ENCODE data around the gene SPATS1.

Gene SPATS1, protein sequence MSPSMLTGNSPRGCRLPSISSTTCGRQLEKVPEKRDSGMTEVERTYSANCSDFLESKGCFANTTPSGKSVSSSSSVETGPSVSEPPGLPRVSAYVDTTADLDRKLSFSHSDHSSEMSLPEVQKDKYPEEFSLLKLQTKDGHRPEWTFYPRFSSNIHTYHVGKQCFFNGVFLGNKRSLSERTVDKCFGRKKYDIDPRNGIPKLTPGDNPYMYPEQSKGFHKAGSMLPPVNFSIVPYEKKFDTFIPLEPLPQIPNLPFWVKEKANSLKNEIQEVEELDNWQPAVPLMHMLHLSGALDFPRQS

DNA sequence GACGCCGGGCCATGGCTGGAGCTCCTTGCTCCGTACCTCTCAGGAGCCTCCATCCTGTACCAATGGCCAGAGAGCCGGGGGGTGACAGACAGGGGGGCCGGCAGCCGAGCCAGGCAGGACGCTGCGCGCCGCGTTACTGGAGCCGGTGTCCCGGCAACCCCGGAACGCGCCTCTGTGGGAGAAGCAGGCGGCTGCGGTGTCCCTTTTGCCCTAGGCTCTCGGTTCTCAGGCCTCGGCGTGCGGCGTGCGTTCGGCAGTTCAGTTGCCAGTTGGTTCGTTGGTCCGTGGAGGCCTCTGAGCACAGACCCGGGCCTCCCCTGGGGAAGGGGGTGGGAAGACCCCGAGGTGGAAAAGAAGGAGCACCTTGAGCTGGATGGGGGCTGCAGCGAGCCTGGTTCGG lies at the start of gene SPATS1:
SPATS1 (plus strand) TSS at position 162 of the 400 bp plus-strand sequence. CDS start 446 bp downstream, outside the sequence.
- DNase-seq: no peak

DNA sequence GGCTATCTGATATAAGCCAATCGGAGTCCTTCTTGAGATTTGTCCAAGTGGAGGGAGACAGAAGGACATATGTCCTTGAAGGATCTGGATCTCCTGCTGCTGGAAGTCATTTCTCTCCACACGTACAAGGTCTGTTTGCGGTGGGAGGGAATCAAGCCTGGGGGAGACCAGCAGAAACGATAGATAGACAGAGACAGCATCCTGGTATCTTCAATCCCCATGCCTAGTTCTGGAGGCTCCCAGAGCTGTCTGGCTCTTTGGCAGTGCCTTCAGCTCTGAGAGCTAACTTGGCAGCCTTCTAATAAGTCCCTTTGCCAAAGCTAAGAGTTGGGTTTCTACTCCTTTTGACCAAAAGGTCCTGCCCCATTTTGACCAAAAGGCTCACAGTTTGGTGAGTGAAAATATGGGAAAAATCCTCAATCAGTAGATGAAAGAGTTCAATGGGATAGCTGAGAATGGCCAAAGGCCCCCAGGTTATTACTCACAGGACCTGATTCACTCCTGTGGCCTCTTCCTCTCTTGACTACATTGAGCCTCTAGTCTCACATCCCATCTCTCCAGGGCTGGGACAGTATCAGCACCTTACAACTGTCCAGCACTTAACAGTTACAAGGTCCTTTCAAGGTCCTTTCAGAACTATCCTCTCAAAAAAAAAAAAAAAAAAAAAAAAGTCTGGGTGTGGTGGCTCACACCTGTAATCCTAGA lies 49.6 kb upstream of the SPATS1 start:
- DNase-seq: no peak

DNA sequence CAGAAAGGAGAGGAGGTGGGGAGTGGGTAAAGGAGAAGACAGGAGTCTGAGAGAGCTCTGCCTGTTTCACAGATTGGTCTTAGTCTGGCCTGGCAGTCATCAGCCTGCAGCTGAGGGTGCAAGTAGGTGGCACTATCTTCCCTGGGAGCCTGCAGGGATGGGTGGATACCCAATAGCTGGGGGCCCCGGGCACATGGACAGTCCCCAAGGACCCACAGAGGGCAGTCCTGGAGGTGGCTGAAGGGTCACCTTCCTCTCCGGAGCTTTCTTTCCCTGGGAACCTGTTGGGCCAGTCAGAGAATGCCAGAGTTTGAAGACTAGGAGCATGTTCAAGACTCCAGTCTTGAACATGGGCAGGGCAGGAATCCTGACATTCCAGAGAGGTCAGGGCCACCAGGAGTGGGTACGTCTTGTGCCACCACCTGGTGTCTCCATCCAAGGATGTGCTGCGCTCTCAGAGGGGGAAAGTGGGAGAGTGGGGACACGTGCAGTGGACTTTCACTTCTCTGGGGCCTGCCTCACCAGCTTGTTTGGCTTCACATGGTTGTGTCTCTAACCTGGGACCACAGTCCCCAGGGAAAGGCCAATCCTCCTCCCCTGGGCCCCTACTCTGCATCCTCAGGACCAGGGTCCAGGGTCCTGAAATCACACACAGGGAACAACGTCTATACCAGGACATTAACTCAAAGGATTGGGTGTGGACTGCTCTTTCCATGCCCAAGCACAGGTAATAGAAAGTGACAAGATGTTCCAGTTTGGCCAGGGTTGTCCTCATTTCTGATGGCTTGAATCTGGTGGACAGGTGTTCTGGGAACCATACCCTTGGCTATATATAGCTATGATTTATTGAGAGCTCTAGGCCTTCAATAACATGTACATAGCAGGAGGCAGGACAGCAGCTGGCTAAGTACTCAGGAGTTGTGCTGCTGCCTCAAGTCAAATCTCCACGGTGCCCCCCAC lies 47.3 kb upstream of the SPATS1 start:
- peak in 1 of 6 experiments; percentile 4 for DNase-seq

- peak; percentile 14 to 64 (median 39) for DNase-seq
Observed at GRCh38 chr6:44297063-44298038, 45.1 kb upstream of the SPATS1 start.

DNA sequence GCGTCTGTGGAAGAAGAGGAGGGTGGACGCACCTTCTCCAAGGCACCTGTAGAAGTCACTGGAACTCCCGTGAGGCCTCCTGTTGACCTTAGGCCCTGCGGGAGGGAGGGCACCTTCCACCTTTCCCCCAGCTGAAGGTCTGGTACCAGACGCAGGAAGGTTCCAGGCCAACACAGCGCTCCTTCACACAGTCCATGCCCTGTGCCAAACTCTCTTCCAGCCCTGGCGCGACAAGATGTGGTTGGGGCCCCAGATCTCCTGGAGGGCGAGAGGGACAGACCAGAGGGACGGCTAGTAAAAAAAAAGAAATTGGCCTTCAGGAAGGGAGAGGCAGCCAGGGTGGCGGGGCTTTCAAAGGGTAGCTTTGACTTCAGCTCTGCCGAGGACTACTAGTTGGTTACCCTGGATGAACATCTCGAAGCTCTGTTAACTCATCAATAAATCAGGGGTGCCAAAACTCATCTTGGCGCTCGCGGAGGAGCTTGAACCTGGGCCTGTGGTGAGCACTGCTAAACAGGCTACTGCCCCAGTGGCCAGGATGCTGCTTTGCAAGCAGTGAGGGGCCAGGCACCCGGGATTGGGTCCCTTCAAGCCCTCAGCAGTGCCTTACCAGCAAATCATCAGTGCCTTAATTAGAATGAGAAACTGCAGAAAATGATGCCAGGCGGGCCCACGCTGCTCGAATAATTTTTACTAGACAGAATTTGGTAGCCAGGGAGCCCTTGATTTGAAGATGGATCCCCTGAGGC lies 44.2 kb upstream of the SPATS1 start:
- DNase-seq: no peak

- no peak for DNase-seq
Observed at GRCh38 chr6:44298864-44299263, 43.6 kb upstream of the SPATS1 start.

GRCh38 chr6:44300292-44300823 lies 42.1 kb upstream of the SPATS1 start:
- DNase-seq: no peak

DNA sequence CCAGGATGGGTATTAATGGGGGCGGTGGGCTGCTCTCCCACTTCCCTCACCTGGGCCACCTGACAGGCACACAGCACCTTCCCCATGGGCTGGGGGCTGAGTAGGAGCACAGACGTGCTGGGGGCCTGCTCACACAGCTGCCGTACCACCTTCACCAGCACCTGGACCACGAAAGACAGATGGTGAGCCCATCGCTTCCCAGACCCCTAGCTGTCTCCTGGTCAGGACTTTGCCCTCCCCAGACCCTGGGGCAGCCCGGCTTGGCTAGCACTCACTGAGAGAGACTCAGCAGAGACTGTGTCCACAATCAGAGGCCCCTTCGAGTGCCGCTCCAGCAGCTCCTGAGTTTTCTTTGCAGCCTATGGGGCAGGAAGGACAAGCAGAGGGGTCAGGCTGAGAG lies 41.3 kb upstream of the SPATS1 start:
- DNase-seq: no peak

DNA sequence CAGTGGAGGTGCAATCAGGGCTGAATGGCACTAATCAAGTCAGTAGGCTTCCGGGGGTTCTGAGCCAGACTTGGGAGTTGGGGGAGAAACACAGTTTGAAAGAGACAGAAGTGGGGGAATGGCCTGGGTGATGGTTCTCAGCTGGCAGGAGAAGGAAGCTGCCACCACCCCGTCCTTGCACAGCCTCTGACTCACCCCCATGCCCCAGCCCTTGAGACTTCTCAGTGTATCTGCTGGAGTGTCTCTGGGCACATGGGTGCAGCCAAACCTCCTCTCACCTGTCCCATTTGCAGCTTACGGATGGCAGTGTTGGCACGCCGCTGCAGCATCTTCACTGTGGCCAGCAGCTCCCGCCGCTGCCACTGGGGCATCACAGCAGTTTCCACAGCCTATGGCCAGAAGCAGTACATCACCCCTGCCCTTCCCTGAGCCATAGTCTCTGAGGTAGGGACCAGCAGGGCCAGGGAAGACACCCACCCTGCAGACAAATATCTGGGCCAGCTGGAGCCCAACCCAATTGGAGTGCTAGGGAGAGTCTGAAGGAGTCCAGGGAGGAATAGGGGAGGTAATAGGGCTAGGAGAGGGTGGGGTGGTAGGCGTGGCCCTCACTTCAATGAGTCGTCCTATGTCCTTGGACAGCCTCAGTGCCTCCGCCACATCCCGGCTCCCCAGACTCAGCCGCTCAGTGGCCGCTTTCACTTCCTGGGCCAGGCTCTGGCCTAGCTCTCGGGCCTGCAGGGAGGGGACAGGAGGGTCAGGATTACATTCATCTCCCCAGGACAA lies 40.5 kb upstream of the SPATS1 start:
- no peak for DNase-seq

- DNase-seq: no peak
Observed at GRCh38 chr6:44302856-44303255, 39.6 kb upstream of the SPATS1 start.

DNA sequence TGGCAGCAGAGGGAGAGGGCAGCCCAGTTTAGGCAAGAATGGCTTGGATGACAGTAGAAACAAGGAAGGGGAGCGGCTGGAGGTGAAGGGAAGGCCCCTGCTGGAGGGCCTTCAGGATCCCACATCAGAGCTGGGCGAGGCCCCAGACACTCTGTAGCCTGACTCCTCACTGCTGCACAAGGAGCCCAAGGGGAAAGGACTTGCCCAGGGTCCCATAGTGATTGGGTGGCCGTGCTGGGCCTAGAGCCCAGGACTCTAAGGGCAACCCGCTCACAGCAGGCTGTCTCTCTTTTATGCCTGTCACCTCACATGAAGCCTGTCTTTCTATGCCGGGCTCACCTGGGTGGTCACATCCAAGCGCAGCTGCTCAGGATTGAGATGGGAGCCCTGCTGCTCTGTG lies 38.6 kb upstream of the SPATS1 start:
- no peak for DNase-seq

DNA sequence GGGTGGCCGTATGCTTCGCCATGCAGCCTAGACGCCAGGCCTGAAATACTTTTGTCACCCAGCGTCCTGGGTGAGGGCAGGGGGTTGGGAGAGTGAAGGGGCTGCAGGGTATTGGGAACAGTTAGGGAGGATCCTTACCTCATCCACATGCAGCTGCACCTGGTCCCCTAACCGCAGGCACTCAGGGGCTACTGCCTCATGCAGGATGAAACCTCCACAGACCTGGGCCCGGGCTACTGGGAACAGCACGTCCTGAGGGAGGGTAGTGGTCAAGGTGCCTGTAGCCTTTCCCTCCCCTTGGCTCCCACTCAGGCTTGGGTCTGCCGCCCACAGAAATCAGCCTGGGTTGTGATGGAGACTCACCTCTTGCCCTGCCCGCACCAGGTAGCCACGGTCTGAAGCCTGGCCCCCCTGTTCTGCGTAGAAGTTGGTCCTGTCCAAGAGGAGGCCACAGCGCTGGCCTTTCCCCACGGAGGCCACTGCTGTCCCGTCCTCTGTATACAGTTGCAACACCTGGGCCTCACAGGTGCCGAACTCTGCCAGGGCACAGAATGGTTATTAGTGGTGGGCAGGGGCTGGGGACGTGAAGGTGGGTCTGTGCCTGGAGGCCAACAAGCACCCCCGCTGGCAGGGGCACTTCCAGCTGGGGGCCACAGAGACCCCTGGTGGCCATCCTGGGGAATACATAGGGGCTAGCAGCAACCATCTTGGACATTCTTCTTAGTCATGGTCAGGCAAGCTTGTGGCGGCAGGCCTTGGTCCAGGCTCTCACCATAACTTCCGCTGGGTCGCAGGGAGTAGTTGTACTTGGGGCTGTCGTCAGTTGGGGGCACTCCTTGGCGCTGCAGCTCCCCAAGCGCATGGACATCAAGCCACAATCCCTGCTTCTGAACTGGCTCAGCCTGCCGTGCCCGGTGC lies 37.9 kb upstream of the SPATS1 start:
- DNase-seq: peak; percentile 14 to 45 (median 23)

- DNase-seq: no peak
Observed at GRCh38 chr6:44305200-44305725, 37.2 kb upstream of the SPATS1 start.

DNA sequence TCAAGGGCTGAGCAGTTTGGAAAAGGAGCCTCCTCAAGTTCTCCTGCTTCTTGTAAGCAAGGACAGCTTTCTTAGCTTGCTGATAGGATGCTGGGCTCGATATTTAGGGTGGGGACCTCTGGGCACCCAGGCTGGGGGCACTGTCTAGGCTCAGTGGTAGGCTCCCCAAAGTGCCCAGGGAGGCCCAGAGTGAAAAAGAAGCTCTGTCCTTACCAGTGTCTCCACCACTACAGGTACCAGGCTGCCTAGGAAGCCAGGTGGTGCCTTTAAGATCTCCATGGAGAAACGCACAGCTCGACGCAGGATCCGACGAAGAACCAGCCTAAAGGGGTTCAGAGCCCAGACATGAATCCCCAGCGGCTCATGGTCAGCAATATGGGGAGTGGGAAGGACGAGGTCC lies 35.7 kb upstream of the SPATS1 start:
- DNase-seq: no peak

DNA sequence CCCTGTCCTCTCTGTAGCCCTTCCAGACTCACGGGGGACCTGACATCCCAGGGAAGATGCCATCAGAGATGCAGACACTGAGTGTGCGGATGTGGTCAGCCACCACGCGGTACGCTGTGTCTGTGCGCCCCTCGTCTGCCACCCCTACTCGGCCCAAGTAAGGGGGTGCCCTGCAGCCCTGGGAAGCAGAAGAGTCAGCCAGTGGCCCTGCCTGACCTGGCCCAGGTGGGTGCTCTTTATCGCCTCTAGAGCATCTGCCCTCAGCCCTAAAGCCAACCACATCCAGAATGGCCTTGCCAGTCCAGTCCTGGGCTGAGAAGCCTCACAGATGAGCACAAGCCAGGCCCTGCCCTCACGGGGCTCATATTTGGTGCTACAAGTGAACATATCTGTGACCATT lies 35.2 kb upstream of the SPATS1 start:
- DNase-seq: no peak

GRCh38 chr6:44309092-44309491 lies 33.4 kb upstream of the SPATS1 start:
- no peak for DNase-seq

GRCh38 chr6:44309631-44310030 lies 32.8 kb upstream of the SPATS1 start:
- no peak for DNase-seq

- no peak for DNase-seq
Observed at GRCh38 chr6:44310241-44310640, 32.2 kb upstream of the SPATS1 start.

DNA sequence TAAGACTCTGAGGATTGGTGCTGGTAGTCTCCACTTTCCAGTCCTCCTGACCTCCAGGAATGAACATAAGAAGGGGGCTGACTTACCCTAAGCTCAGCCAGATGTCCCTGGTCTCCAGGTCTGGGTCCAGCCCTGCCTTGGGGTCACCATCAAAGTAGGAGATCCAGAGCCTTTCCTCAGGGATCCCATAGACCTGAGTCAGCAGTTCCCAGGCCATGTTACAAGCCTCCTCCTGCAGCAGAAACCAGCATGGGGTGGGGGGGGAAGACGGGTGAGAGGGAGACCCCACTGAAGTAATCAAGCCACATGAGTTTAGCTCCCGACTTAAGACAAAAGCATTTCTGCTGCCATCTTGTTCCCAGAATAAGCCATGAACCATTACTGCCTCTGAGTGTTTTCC lies 31.1 kb upstream of the SPATS1 start:
- no peak for DNase-seq

Measured in stimulated activated naive CD4-positive, alpha-beta T cell (primary cell).